HFFc6 (cell line): ENCODE data around the gene TOP2A. TPM values are rescaled to one million over a fixed set of nuclear protein-coding genes. Genes with fewer than 3 reads are reported as not detected.
"Not testable (repeated sequence)": the region's sequence is repeated elsewhere in the genome, so short reads cannot be mapped to it uniquely, and the experiment has no call there.

ENCODE experiments used
- DNase-seq: peaks from one replicate; pipeline ENCODE4 v3.0.0-alpha.2; 2018
- H3K27ac Mint-ChIP-seq: 2 replicates; pipeline ENCODE4 v1.8.0; 2020; ENCODE audit warnings: mild to moderate bottlenecking, mixed read lengths
- H3K27me3 Mint-ChIP-seq: 2 replicates; pipeline ENCODE4 v1.8.0; 2021; ENCODE audit warnings: mild to moderate bottlenecking, moderate library complexity, mixed read lengths; ENCODE audit not compliant: insufficient read depth
- H3K36me3 Mint-ChIP-seq: 2 replicates; pipeline ENCODE4 v1.8.0; 2021; ENCODE audit warnings: low read depth, mixed read lengths
- H3K4me1 Mint-ChIP-seq: 2 replicates; pipeline ENCODE4 v1.8.0; 2020; ENCODE audit warnings: low read depth, mixed read lengths
- H3K4me3 Mint-ChIP-seq: 2 replicates; pipeline ENCODE4 v1.8.0; 2020; ENCODE audit warnings: mild to moderate bottlenecking, moderate library complexity, mixed read lengths
- H3K9me3 Mint-ChIP-seq: 2 replicates; pipeline ENCODE4 v1.8.0; 2020; ENCODE audit warnings: mild to moderate bottlenecking, mixed read lengths
- CTCF ChIP-seq: fragments of 200-600 bp; sonication (generic); IDR thresholded peaks from 2 replicates; pipeline ENCODE4 v1.5.0; 2021; ENCODE audit warnings: antibody characterized with exemption, mild to moderate bottlenecking
- total RNA-seq, 6 experiments: library from RNA; stranded (reverse); fragmentation: NEBNext Ultra II Directional; extraction: Animal tissue kit (Norgen Biotek cat#: 25700); gene quantifications; 2 replicates in 1 of 6; 3 replicates in 5 of 6; pipeline ENCODE4 v1.2.3, GENCODE V29; 2021

The TOP2A gene
- total RNA-seq, 6 experiments from 2014 or later, result 73.2 to 170 (median 150) TPM

- DNase-seq, result no peak
- Mint-ChIP-seq H3K36me3 (peaks cover 10% of the 10 kb centered on the region; the same call in 1 of the 2 replicates), H3K4me1 (peaks cover 29% of the 10 kb centered on the region), H3K9me3 (no peaks in the 10 kb centered on the region), H3K27me3 (peaks cover 5% of the 10 kb centered on the region), H3K4me3 (peak overlapping the region; percentile 19; the same call in 1 of the 2 replicates), H3K27ac (0 out of 2 replicates have a peak overlapping the region, but pooled peaks have one; percentile 31)
- TF ChIP-seq CTCF, result no peak
Measured at GRCh38 chr17:40419559-40420331, 2.0 kb upstream of the TOP2A start.

GRCh38 chr17:40418428-40418706 is 671 bp upstream of the TOP2A start:
- Mint-ChIP-seq H3K36me3 (peaks cover 10% of the 10 kb centered on the region; the same call in 1 of the 2 replicates), H3K4me1 (peaks cover 29% of the 10 kb centered on the region), H3K27ac (peak overlapping the region; percentile 92), H3K9me3 (no peaks in the 10 kb centered on the region), H3K27me3 (peaks cover 5% of the 10 kb centered on the region), H3K4me3 (peak overlapping the region; percentile 98)
- DNase-seq, result no peak
- TF ChIP-seq CTCF, result no peak

GRCh38 chr17:40417258-40417608 is 463 bp downstream of the TOP2A start:
- Mint-ChIP-seq H3K36me3 (peaks cover 10% of the 10 kb centered on the region; the same call in 1 of the 2 replicates), H3K4me1 (peaks cover 37% of the 10 kb centered on the region), H3K9me3 (no peaks in the 10 kb centered on the region), H3K27me3 (peaks cover 5% of the 10 kb centered on the region), H3K4me3 (peak overlapping the region; percentile 98), H3K27ac (peak overlapping the region; percentile 92)
- TF ChIP-seq CTCF, result no peak
- DNase-seq, result peak; percentile 6

GRCh38 chr17:40416671-40417070 is 1.0 kb downstream of the TOP2A start:
- no peak for TF ChIP-seq CTCF
- peaks cover 37% of the 10 kb centered on the region for H3K4me1 Mint-ChIP-seq
- peak overlapping the region; percentile 92 for H3K27ac Mint-ChIP-seq
- peaks cover 5% of the 10 kb centered on the region for H3K27me3 Mint-ChIP-seq
- H3K36me3 Mint-ChIP-seq, result peaks cover 10% of the 10 kb centered on the region; the same call in 1 of the 2 replicates
- H3K4me3 Mint-ChIP-seq, result peak overlapping the region; percentile 98
- no peaks in the 10 kb centered on the region for H3K9me3 Mint-ChIP-seq
- no peak for DNase-seq

GRCh38 chr17:40415390-40415789 is 2.3 kb downstream of the TOP2A start:
- peak; percentile 83 for TF ChIP-seq CTCF
- Mint-ChIP-seq H3K4me1 (peaks cover 40% of the 10 kb centered on the region), H3K27me3 (peaks cover 6% of the 10 kb centered on the region), H3K36me3 (peaks cover 11% of the 10 kb centered on the region; the same call in 1 of the 2 replicates), H3K9me3 (no peaks in the 10 kb centered on the region), H3K4me3 (peak overlapping the region; percentile 98), H3K27ac (peak overlapping the region; percentile 92)
- peak; percentile 52 for DNase-seq

GRCh38 chr17:40414312-40414711 is 3.4 kb downstream of the TOP2A start:
- H3K4me1 Mint-ChIP-seq, result peaks cover 39% of the 10 kb centered on the region
- H3K36me3 Mint-ChIP-seq, result peaks cover 17% of the 10 kb centered on the region; the same call in 1 of the 2 replicates
- H3K27ac Mint-ChIP-seq, result peak overlapping the region; percentile 92
- not testable (repeated sequence) for H3K4me3 Mint-ChIP-seq, H3K27me3 Mint-ChIP-seq, H3K9me3 Mint-ChIP-seq, DNase-seq
